Vagina (tissue), 2 donors: Measurements from ENCODE around the gene ASTN1.

Experiments used
- CTCF ChIP-seq, 3 experiments: fragments of 450-650 bp in 2 of 3; fragments of 200-600 bp in 1 of 3; sonication (generic) in 1 of 3; IDR thresholded peaks; one replicate each; pipeline ENCODE4 v1.5.1; 2017 to 2019; ENCODE audit warnings: antibody characterized with exemption in 3 of 3, mild to moderate bottlenecking in 2 of 3, moderate library complexity in 2 of 3
- POLR2A ChIP-seq, 2 donors: fragments of 450-650 bp; IDR thresholded peaks; one replicate each; pipeline ENCODE4 v1.6.1; 2017; ENCODE audit warnings: antibody characterized with exemption in 2 of 2, mild to moderate bottlenecking in 2 of 2, moderate library complexity in 2 of 2

GRCh38 chr1:176964687-176965086 is 199.8 kb downstream of the ASTN1 start:
- TF ChIP-seq CTCF (IDR thresholded peaks at IDR 0.05), result no peak
- no peak for TF ChIP-seq POLR2A (IDR thresholded peaks at IDR 0.05)
